Inferior parietal cortex (tissue), 1 donor: ENCODE measurements around the gene OR10P1.
"Not testable (repeated sequence)": the region's sequence is repeated elsewhere in the genome, so short reads cannot be mapped to it uniquely, and the experiment has no call there.

Experiments
- DNase-seq: peaks from one replicate; pipeline ENCODE4 v3.0.0-alpha.2; 2016; ENCODE audit errors: extremely low spot score

The OR10P1 gene

DNA sequence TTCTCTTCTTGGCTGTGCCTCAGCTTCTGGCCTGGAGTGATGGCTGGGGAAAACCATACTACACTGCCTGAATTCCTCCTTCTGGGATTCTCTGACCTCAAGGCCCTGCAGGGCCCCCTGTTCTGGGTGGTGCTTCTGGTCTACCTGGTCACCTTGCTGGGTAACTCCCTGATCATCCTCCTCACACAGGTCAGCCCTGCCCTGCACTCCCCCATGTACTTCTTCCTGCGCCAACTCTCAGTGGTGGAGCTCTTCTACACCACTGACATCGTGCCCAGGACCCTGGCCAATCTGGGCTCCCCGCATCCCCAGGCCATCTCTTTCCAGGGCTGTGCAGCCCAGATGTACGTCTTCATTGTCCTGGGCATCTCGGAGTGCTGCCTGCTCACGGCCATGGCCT, at the start of gene OR10P1:
Gene OR10P1 (plus strand): TSS at position 40 of the 400 bp plus-strand sequence. CDS start 0 bp downstream, at position 40.
- no peak for DNase-seq

DNA sequence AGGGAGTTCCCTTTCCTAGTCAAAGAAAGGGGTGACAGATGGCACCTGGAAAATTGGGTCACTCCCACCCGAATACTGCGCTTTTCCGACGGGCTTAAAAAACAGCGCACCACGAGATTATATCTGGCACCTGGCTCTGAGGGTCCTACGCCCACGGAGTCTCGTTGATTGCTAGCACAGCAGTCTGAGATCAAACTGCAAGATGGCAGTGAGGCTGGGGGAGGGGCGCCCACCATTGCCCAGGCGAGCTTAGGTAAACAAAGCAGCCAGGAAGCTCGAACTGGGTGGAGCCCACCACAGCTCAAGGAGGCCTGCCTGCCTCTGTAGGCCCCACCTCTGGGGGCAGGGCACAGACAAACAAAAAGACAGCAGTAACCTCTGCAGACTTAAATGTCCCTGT, 46.5 kb upstream of the OR10P1 start:
- not testable (repeated sequence) for DNase-seq

DNA sequence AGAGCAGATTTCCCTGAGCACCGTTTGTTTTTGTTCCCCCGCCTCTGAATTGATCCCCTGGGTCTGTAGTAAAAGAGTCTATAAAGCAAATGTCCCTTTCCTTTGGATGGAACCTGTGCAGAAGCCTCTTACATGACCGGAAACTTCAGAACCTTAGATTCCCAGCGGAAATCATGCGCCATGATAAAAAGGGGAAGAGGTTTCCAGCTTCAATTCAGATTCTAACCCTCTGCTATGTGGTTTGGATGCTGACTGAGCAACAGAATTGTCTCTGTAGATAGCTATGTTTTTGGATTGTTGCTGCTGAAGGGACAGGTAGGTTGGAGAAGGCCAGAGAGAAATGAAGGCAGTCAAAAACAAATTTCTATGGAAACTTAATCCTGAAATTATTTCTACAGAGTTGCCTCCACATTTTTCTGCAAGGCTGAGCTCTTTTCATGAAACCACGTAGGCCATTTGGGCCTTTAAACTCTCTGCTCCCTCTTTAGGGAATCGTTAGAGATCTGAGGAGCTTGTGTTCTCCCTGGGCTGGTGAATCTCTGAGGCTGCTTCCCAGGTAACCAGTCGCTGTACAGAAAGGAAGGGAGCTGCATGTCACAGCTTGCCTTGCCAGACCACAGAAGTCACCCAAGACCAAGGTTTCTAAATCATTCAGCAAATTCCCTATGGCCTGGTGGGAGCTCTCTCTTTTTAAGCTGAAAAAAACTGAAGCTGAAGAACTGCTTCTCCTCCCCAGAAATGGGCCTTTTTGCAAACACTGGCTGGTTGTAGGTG, 28.7 kb upstream of the OR10P1 start:
- no peak for DNase-seq

GRCh38 chr12:55610598-55610997, 26.1 kb upstream of the OR10P1 start:
- no peak for DNase-seq

DNA sequence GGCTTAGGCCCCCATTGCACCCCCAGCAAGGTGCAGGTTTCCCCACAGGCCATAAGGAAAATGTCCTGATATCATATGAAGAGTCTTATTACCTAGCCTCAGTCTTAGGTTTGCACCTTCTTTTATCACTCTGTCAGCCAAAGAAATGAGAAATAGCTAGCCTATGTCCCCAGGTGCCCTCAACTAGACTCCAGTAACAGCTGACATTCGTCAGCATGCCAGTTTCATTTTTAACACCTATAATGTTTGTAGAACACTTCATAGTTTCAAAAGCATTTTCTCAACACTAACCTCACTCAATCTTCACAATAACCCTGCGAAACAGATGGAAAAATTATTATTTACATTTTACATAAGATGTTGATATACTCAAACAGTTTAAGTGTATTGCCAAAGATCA, 24.0 kb upstream of the OR10P1 start:
- no peak for DNase-seq

GRCh38 chr12:55614764-55615163, 21.9 kb upstream of the OR10P1 start:
- DNase-seq = no peak

DNA sequence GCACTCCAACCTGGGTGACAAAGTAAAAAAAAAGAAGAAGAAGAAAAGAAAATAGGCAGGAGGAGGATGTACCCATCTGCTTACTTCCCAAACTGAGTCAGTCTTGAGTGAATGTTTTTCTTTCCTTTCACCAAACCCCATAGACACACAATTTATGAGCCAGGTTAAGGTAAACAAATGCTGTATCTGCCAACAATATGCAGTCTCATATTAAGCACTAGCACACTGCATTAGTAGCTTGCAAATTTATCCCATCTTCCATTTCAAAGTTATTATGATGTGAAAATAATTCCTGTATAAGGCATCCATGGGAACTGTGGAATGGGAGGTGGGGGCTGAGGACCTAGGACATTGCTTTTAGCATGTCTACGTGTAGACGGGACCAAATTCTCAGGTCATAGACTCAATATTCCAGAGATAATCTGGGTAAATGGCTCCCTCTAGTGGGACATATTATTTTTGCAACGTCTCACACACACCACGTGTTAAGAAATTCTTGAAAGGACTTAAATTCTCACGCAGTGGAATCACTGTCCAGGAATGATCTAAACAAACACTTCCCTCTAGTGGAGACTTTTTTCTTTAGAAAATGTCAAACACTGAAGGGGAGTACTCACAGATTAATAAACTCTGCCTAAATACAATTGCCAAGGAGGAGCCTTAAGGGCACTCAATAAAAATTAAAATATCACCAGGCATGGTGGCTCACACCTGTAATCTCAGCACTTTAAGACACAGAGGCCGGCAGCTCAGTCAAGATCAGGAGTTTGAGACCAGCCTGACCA, 17.1 kb upstream of the OR10P1 start:
- DNase-seq = peak; percentile 96

GRCh38 chr12:55624056-55624455, 12.6 kb upstream of the OR10P1 start:
- no peak for DNase-seq

DNA sequence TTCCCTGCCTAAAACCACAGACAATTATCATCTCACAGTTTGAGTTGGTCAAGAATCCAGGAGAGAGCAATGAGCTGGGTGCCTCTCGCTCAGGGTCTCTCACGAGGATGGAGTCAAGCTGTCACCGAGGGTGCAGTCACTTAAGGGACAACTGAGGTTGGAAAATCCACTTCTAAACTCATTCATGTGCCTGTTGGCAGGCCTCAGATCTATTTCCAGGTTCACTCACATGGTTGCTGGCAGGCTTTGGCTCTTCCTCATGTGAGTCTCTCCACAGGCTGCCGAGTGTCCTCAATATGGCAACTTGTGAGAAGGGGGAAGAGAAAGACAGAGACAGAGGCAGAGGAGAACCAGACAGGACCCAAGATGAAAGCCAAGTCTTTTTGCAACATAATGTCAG, 10.5 kb upstream of the OR10P1 start:
- DNase-seq = no peak

DNA sequence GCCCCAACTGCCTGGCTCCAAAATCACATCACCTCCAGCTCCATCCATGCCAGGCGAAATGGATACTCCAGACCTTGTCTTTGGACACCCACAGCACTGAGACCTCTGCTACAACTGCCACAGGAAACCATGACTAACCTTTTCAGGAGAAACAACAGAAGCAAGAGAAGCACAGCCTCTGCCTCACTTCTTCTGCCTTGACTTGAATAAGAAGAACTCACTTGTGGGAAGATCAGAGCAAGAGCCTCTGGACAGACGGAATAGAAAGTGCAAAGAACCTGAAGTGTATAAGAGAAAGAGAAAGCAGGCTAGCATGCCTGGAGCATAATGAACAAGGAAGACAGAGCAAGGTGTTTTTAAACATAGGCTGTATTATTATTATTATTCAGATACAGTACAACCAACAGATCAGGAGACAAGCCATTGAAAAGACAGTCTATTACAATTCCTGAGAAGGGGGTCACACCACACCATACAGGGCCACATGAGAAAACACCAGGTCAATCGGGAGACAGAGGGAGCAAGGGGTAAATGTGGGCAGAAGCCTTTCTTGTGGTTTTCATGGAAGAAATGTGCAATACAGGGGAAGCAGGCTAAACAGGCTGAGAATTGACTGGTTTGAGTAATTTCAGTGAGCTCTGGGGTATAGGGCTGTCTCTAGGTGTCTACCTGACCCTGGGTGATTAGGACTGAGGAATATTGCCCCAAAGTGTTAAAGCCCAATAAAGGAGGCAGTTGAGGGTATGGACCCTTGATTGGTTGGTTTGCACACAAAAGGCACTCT, 7.4 kb upstream of the OR10P1 start:
- DNase-seq = no peak

GRCh38 chr12:55631056-55631455, 5.6 kb upstream of the OR10P1 start:
- no peak for DNase-seq

DNA sequence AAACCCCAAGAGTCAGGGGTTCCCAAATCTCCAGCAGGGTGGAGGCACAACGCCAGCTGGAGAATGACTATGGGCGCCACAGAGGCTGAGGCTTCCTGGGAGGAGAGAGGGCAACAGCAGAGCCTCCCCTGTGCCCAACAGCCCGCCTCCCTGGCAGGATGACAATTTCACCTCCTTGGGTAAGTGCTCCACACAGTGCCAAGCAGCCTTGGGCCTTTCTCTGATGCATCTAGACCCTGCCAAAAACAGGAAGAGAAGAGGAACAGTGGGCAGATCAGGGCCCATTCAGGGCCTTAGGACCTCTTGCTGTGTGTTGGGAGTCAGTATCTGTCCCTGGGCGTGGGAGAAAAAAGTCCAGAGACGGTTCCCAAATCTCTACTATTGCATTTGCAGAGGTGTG, 5.0 kb upstream of the OR10P1 start:
- no peak for DNase-seq

DNA sequence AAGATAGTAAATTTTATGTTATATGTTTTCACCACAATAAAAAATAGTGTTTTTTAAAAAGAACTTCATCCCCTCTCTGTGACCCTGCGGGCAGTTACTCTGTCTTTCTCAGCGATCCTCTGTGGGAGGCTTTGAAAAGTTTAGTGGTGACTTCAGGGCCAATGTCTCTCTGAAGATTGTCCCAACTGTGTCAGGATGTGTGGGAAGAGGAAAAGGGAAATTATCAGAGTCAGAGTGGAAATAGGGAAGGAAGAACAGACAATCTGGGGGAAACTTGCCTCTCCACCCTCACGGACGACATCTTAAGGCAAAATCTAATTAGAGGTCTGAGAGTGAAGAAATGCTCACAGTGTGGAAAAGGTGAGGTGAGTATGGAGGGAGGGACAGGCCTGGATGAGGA, 3.5 kb upstream of the OR10P1 start:
- no peak for DNase-seq

DNA sequence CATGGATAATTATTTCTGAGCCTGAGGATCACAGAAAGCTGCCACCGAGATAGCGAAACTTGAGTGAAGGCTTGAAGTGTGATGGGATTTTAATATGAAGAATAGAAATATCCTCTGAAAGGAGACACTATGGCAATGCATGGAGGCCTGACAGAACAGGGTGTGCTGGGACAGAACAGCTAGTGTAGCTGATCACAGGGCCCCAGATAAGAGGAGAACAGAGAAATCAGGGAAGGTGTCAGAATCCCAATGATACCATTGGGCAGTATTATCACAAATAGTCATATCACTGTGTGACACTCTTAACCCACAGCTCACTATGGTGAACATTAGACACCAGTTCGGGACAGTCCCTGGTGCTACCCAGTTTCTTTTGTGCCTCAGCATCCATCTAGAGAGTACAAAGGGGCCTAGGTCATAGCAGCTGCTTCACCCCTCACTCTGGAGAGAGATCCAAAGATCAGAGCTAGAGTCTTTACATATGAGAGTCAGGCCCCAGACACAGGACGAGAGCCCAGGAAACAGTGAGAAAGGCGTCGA, 506 bp upstream of the OR10P1 start:
- DNase-seq = no peak

DNA sequence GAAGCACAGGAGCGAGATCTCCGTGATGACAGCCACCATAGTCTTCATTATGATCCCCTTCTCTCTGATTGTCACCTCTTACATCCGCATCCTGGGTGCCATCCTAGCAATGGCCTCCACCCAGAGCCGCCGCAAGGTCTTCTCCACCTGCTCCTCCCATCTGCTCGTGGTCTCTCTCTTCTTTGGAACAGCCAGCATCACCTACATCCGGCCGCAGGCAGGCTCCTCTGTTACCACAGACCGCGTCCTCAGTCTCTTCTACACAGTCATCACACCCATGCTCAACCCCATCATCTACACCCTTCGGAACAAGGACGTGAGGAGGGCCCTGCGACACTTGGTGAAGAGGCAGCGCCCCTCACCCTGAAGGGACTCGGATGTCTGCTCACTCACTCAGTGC, 775 bp downstream of the OR10P1 start:
- DNase-seq = no peak

DNA sequence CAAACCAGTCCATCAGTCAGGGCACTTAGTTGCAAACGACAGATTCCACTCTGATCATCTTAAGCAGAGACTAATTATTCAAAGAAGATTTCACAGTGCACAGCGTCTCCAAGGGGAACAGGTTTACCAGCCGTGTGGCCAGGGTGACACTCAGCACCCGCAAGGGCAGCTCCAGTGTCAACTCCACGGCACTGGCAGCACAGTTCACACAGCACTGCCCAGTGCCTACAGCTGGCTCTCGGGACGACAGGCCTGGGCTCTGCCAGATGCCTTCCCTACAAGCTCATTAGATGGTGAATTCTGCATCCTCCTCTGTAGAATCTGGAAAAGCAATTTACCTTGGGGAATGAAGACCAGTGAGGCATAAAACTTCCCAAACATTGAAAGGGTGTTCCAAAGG, 4.9 kb downstream of the OR10P1 start:
- DNase-seq = no peak

DNA sequence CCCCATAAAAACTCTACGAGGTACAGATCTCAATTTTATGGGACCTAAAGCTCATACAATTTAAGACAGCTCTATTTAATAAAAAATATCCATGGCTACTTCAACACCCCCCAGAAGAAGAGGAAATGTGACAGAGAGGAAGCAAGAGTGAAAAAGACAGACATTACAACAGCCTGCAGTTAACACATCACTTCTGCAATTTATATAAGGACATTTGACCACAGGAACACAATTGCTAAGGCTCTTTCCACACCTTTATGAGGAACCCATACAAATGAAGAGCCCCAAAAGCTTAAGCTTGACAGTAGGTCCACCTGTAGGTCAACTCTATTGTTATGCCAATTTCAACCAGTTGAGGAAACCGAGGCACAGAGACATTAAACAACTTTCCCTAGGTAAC, 5.6 kb downstream of the OR10P1 start:
- DNase-seq = no peak

DNA sequence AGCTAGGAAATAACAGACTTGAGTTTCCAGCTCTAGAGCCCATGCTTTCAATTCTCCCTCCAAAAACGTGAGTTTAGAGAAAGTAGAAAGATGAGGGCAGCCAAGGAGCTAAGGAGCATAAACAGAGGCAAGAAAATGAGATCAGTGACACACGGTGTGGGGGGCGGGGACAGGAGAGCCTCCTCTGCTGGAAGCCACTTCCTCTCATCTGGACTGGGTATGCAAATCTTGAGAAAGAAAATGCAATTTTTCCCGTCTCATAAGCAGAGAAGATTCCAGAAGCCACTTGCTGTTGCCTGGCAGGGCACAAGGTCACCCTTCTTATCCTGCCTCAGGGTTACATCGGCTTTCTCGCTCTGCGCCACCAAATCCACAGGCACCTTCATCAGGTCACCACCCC, 6.0 kb downstream of the OR10P1 start:
- DNase-seq = no peak

DNA sequence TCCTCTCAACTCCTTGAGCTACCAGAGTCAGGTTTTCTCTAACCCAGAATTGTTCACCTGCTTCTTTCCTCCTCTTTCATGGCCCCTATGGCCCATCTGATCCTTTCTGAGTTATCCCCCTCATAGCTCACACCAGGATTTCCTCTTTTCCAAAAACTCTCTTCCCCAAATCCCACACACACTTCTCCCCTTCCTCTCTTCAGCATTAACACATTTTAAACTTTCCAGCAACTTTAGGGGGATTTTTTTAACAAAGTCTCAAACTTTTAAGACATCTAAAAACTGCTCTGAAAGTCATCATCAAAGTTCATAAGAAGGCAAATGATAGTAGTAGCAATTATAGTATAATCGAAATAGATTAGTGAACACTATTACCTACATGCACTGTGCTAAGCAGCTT, 7.9 kb downstream of the OR10P1 start:
- no peak for DNase-seq

DNA sequence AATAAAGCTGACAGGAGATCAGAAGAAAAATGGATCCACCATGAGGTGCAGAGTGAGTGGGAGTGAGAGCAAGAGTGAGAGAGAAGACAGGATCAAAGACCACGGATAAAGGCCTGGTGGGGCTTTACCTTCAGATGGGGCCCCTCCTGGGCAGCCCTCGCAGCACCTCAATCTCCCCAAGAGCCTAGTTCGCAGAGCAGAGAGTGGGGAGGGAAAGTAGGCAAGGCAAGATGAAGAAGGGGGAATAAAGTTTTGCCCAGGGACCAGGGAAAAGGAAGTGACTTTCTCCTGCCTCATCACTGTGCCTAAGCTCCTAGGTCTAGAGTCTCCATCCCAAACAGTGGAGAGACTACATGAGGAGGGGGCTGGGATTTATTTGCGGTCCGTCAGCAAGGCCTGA, 10.3 kb downstream of the OR10P1 start:
- no peak for DNase-seq

DNA sequence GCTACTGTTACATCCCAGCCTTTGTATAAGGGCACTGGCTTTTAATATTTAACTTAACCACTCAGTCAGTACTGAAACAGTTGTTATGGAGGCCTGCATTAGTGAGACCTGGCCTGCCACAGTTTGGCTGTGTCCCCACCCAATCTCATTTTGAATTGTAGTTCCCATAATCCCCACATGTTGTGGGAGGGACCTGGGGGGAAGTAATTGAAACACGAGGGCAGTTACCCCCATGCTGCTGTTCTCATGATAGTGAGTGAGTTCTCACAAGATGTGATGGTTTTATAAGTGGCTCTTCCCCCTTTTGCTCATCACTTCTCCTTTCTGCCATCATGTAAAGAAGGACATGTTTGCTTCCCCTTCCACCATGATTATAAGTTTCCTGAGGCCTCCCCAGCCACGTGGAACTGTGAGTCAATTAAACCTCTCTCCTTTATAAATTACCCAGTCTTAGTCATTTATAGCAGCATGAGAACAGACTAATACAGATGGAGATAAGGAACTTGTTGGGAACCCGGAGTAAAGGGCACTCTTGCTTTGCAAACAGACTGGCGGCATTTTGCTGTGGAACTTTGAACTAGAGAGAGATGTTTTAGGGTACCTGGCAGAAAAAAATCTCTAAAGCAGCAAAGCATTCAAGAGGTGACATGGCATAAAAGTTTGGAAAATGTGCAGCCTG, 14.1 kb downstream of the OR10P1 start:
- not testable (repeated sequence) for DNase-seq

GRCh38 chr12:55651299-55651683, 14.6 kb downstream of the OR10P1 start:
- DNase-seq = no peak
